Left lung (tissue), 10 donors: Measurements from ENCODE around the gene ZSWIM8. TPM values are rescaled to one million over a fixed set of nuclear protein-coding genes. Genes with fewer than 3 reads are reported as not detected.

Experiments used
- ATAC-seq: fragments of 200-7000 bp; cut with Tn5 transposase; one replicate; pipeline ENCODE4 v1.9.1; 2020; ENCODE audit warnings: moderate library complexity
- DNase-seq, 4 donors: peaks; one replicate each; pipeline ENCODE4 v3.0.0-alpha.2; 2013 to 2020
- H3K27ac ChIP-seq, 2 donors: fragments of 200-600 bp; sonication (generic) in 1 of 2; one replicate each; pipeline versions ENCODE4 v1.5.0 to v1.8.0; 2020 to 2021
- H3K27me3 ChIP-seq, 2 donors: fragments of 200-600 bp; sonication (generic) in 1 of 2; one replicate each; pipeline versions ENCODE4 v1.5.0 to v1.8.0; 2020 to 2021
- H3K36me3 ChIP-seq, 2 donors: fragments of 200-600 bp; sonication (generic) in 1 of 2; one replicate each; pipeline versions ENCODE4 v1.5.0 to v1.8.0; 2020 to 2021
- H3K4me1 ChIP-seq, 2 donors: fragments of 200-600 bp; one replicate each; pipeline ENCODE4 v1.8.0; 2021
- H3K4me3 ChIP-seq, 2 donors: fragments of 200-600 bp; sonication (generic) in 1 of 2; one replicate each; pipeline versions ENCODE4 v1.5.0 to v1.8.0; 2020 to 2021; ENCODE audit warnings: mild to moderate bottlenecking in 1 of 2
- H3K9me3 ChIP-seq, 2 donors: fragments of 200-600 bp; sonication (generic) in 1 of 2; one replicate each; pipeline versions ENCODE4 v1.5.0 to v1.8.0; 2020 to 2021
- intact Hi-C, 2 donors: fragments of 100-400 bp; cut with DNase I; formaldehyde crosslinking; loops; one replicate each; pipeline versions ENCODE4 v1.11.2 to v1.14.2; 2022
- polyA plus RNA-seq, 6 donors: library from polyadenylated mRNA; unstranded; fragments of 120-200 nt; gene quantifications; one replicate each; pipeline ENCODE4 v1.2.1, GENCODE V29; 2013; ENCODE audit not compliant: insufficient read length in 6 of 6
- total RNA-seq, 2 donors: library from RNA; stranded (reverse); fragmentation: NEBNext Ultra II Directional; extraction: Animal tissue kit (Norgen Biotek cat#: 25700); gene quantifications; one replicate each; pipeline ENCODE4 v1.2.1, GENCODE V29; 2021
- TF ChIP-seq, protein P1 (sequence below), 2 donors: fragments of 200-600 bp; sonication (generic) in 1 of 2; IDR thresholded peaks; one replicate each; pipeline versions ENCODE4 v1.5.0 to v1.8.0; 2021; ENCODE audit warnings: antibody characterized with exemption in 2 of 2
- donor health status: DM: no; HTN: yes; CAD: no.
- donor health status: DM: no; HTN: no; CAD: no.

The ZSWIM8 gene
- total and polyA plus RNA-seq, 8 donors = 85.2 to 119 (median 96.4) TPM

- no peak for DNase-seq
- no peaks in the 10 kb centered on the region for H3K9me3 ChIP-seq
- TF ChIP-seq, protein P1, sequence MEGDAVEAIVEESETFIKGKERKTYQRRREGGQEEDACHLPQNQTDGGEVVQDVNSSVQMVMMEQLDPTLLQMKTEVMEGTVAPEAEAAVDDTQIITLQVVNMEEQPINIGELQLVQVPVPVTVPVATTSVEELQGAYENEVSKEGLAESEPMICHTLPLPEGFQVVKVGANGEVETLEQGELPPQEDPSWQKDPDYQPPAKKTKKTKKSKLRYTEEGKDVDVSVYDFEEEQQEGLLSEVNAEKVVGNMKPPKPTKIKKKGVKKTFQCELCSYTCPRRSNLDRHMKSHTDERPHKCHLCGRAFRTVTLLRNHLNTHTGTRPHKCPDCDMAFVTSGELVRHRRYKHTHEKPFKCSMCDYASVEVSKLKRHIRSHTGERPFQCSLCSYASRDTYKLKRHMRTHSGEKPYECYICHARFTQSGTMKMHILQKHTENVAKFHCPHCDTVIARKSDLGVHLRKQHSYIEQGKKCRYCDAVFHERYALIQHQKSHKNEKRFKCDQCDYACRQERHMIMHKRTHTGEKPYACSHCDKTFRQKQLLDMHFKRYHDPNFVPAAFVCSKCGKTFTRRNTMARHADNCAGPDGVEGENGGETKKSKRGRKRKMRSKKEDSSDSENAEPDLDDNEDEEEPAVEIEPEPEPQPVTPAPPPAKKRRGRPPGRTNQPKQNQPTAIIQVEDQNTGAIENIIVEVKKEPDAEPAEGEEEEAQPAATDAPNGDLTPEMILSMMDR (IDR thresholded peaks at IDR 0.05) = peak in 1 of 2 donors; percentile 18
- H3K36me3 ChIP-seq = peaks cover 0 to 39% of the 10 kb centered on the region in 2 donors
- H3K4me1 ChIP-seq = peaks cover 9 to 62% of the 10 kb centered on the region in 2 donors
- H3K4me3 ChIP-seq = no peak overlapping the region
- no peak overlapping the region for H3K27ac ChIP-seq
- H3K27me3 ChIP-seq = no peaks in the 10 kb centered on the region
- ATAC-seq = no peak
- intact Hi-C loops = no loop called here
Measured at GRCh38 chr10:73814896-73815718, 29.7 kb downstream of the ZSWIM8 start.

DNA sequence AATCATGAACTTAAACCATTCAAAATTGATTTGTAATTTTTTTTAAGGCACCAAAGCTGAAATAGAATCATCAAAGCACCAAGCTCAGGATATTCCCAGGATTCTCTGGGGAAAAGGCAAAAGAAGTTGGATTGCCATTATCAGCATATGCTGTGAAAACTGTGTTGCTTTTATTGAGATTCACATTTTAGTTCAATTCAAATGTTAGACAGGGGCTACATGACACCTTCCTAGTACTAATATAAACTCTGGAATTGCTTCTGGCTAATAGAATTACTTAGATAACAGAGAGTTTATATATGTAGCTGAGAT is 30.3 kb downstream of the ZSWIM8 start:
- Histone ChIP-seq H3K36me3 (peaks cover 0 to 39% of the 10 kb centered on the region in 2 donors), H3K9me3 (no peaks in the 10 kb centered on the region), H3K27me3 (no peaks in the 10 kb centered on the region), H3K4me1 (peaks cover 3 to 57% of the 10 kb centered on the region in 2 donors), H3K4me3 (no peak overlapping the region), H3K27ac (peak overlapping the region in 1 of 2 donors; percentile 77)
- TF ChIP-seq, protein P1 (IDR thresholded peaks at IDR 0.05) = no peak
- no peak for DNase-seq
- intact Hi-C loops = no loop called here
- ATAC-seq = no peak

DNA sequence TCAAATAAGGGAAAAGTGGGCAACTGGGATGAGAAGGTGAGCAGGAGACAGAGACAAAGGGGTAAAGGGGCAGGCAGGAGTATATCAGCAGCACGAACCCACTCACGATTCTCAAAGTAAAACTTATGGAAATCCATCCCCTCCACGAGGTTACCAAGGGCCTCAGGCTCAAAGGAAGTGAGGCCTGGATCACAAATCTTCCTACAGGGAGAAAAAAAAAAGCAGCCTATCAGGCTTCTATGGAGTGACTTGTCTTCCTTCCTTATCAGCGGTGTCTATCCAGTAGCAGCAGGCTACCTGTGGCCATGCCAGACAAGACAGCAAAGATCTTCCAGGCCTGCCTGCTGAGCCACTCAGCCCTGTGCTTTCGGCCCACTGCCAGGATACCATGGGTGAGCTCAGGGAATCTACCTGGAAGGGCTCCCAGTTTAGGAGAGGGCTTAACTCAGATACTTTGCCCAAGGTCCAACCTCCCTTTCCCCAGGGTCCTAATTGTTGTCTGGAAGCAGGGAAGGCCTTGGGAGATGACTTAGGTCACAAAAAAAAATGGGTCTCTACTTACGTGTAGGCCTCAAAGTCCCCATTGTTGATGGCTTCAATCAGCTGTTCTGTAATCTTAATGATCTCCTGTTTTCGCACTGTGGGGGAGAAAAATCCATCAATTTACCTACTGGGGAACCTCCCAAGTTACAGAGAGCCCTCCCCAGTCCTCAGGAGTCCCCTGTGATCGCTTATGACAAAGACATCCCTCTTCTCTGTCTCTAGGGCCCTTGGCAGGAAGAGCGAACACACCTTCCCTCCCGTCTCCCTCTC is 31.7 kb downstream of the ZSWIM8 start:
- Histone ChIP-seq H3K27me3 (no peaks in the 10 kb centered on the region), H3K36me3 (peaks cover 0 to 50% of the 10 kb centered on the region in 2 donors), H3K27ac (peak overlapping the region in 1 of 2 donors; percentile 77), H3K4me1 (peaks cover 3 to 54% of the 10 kb centered on the region in 2 donors), H3K4me3 (no peak overlapping the region), H3K9me3 (no peaks in the 10 kb centered on the region)
- TF ChIP-seq, protein P1 (IDR thresholded peaks at IDR 0.05) = no peak
- ATAC-seq (peak; percentile 1), DNase-seq (no peak)
- intact Hi-C loops = no loop called here

GRCh38 chr10:73817826-73818225 is 32.4 kb downstream of the ZSWIM8 start:
- no peak for ATAC-seq
- TF ChIP-seq, protein P1 (IDR thresholded peaks at IDR 0.05) = no peak
- Histone ChIP-seq H3K27ac (peak overlapping the region in 1 of 2 donors; percentile 77), H3K4me1 (peaks cover 3 to 50% of the 10 kb centered on the region in 2 donors), H3K36me3 (peaks cover 0 to 57% of the 10 kb centered on the region in 2 donors), H3K4me3 (no peak overlapping the region), H3K9me3 (no peaks in the 10 kb centered on the region), H3K27me3 (no peaks in the 10 kb centered on the region)
- DNase-seq = no peak
- intact Hi-C loops = no loop called here

DNA sequence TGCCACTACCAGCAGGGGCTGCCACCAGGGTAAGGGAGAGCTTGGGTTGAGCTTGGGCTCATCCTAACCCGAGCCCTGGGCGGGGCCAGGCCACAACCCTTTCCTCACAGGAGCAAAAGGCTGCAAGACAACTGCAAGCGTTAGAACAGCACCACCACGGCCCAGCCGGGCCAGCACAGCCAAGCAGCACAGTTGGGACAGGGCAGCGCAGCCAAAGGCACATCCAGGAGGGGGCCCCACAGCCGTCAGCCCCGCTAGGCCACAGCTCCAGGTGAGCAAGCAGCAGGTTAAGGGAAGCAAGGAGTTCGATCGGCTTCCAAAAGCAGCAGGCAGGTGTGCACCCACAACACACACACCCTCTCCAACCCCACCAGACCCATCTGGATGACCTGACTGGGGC is 33.0 kb downstream of the ZSWIM8 start:
- ATAC-seq (no peak), DNase-seq (no peak)

More for the DNA sequence above, 33.0 kb downstream of the ZSWIM8 start:
- Histone ChIP-seq H3K4me3 (no peak overlapping the region), H3K9me3 (no peaks in the 10 kb centered on the region), H3K27me3 (no peaks in the 10 kb centered on the region), H3K4me1 (peaks cover 3 to 50% of the 10 kb centered on the region in 2 donors), H3K27ac (peak overlapping the region in 1 of 2 donors; percentile 77), H3K36me3 (peaks cover 0 to 58% of the 10 kb centered on the region in 2 donors)
- TF ChIP-seq, protein P1 (IDR thresholded peaks at IDR 0.05) = no peak
- intact Hi-C loops = no loop called here
